SK-N-MC (cell line): ENCODE measurements around the gene SMARCB1.

Experiments
- EZH2 ChIP-seq: fragments of 200-600 bp; sonication (generic); IDR thresholded peaks from one replicate; pipeline ENCODE4 v1.6.1; 2017; ENCODE audit warnings: antibody characterized with exemption
- FOXP2 ChIP-seq: optimal IDR thresholded peaks from 2 replicates; pipeline ENCODE3; 2011; ENCODE audit warnings: mild to moderate bottlenecking, moderate library complexity; ENCODE audit not compliant: insufficient read depth; ENCODE audit errors: extremely low read length, control extremely low read depth
- POLR2AphosphoS5 ChIP-seq: IDR thresholded peaks from 2 replicates; pipeline ENCODE4 v1.6.1; 2012; ENCODE audit warnings: mild to moderate bottlenecking, low read depth, low read length, borderline replicate concordance

- TF ChIP-seq EZH2 (no peak), POLR2AphosphoS5 (no peak), FOXP2 (no peak)
Measured at GRCh38 chr22:23763954-23764353, 22.8 kb upstream of the SMARCB1 start.
